ENCODE measurements around the gene TCFL5.

TCFL5 gene

DNA sequence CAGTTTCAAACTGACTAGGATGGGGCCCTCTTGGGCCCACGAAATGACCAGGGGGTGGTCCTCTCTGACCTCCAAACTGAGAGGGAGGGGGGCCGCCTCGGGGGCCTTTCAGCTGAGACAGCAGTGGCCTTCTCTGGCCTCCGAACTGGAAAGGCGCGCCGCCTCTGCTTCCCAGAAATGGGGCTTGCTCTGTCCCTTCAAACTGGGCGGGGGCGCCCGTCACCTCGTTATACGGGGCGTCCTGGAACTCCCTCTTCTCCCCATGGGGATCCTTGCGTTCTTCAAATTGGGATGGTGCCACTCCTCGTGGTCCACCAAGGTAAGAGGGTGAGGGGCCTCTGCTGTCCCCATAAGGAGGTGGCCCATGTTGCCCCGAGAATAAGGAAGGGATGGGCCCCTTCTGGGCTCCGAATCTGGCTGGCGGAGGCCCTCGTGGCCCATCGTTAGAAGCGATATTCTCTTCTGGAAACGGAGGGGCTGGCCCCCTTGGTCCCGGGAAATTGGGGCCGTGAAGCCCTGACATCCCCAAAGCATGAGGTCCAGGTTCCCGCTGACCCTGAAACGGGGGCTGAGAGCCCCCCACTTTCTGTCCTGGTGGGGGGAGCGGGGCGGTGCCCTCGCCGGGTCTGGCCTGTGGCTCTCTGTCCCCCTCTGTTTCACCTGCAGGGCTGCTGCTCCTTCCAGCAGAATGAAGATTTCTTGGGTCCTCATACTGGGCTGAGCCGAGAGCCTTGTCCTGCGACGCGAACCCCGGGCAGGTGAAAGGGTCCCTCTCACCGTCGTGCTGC is 18.7 kb upstream of the TCFL5 start:
- no peak for DNase-seq (ENCODE audit: low read depth)
- no peak overlapping the region for H3K4me3 ChIP-seq (ENCODE audit: low read depth, low read length)
- TF ChIP-seq, protein P1, sequence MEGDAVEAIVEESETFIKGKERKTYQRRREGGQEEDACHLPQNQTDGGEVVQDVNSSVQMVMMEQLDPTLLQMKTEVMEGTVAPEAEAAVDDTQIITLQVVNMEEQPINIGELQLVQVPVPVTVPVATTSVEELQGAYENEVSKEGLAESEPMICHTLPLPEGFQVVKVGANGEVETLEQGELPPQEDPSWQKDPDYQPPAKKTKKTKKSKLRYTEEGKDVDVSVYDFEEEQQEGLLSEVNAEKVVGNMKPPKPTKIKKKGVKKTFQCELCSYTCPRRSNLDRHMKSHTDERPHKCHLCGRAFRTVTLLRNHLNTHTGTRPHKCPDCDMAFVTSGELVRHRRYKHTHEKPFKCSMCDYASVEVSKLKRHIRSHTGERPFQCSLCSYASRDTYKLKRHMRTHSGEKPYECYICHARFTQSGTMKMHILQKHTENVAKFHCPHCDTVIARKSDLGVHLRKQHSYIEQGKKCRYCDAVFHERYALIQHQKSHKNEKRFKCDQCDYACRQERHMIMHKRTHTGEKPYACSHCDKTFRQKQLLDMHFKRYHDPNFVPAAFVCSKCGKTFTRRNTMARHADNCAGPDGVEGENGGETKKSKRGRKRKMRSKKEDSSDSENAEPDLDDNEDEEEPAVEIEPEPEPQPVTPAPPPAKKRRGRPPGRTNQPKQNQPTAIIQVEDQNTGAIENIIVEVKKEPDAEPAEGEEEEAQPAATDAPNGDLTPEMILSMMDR (IDR thresholded peaks at IDR 0.05; ENCODE audit: low read depth, low read length, missing control alignments) = no peak

DNA sequence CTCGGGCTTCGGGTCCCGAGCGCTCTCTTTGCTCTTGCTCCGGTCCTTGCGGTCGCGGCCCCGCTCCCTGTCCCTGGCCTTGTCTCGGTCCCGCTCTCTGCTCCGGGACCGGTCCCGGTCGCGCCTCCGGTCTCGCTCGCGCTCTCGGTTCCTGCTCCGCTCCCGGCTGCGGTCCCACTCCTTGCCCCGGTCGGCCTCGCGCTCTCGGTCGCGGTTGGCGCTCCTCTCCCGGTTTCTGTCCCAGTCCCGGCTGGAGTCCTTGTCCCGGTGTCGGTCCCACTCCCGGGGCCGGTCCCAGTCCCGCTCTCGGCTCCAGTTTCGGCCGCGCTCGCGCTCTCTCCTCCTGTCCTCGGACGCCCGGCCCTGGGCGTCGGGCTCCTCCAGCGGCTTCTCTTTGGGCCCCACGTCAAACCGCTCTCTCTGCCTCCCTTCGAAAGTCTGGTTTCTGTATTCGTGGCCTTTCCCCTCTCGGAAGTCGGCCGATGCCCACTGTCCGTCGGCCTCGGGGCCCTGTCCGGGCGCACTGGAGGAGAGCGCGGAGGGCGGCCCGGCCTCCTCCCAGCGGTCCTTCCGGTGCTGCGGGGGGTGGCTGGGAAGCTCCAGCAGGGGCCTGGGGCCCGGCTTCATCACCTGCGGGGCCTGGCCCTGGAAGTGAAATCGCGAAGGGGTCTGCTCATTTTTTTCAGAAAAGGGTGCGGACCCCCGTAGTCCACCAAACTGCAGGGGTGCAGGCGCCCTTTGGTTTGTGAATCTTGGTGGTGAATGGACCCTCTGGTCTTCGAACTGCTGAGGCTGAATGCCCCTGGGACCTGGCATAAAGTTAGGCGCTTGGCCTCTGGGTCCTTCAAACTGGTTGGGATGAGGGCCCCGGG is 17.9 kb upstream of the TCFL5 start:
- no peak for DNase-seq (ENCODE audit: low read depth)
- H3K4me3 ChIP-seq (ENCODE audit: low read depth, low read length) = no peak overlapping the region
- TF ChIP-seq, protein P1 (IDR thresholded peaks at IDR 0.05; ENCODE audit: low read depth, low read length, missing control alignments) = no peak

DNA sequence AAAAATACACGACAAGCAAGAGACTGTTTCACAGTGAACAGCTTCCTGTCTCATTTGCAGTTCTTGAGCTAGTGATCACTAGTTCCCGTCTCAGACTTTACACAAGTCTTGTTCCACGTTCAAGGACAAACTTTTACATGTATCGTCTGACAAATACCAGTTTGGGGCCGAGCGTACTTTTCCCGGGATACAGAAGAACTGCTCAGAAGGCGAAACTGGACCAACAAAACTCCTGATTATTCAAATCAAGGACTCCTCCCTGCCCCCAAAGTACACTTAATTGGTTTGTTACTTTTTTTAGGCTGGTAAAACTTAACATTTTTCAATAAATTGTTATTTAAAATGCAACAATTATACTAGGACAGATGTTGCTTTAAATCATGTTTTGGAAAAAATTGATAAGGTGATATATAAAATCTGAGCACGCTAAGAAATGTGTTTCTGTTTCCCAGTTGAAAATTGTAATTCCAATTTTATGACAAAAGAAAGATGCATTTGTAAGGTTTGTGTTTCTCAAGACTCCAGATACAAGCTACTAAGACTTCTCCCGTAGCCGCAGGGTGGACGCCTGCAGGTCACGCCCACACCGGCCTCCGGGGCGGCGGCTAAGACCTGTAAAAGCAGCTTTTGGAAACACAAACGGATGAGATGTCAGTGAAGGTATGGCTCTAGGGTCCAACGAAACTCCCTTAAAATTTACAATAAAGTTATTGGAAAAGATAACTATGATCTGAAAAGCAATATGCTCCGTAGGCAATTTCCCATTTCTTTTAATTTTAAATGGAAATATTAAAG is 16.8 kb upstream of the TCFL5 start:
- no peak for DNase-seq (ENCODE audit: low read depth)
- no peak overlapping the region for H3K4me3 ChIP-seq (ENCODE audit: low read depth, low read length)
- TF ChIP-seq, protein P1 (IDR thresholded peaks at IDR 0.05; ENCODE audit: low read depth, low read length, missing control alignments) = no peak

DNA sequence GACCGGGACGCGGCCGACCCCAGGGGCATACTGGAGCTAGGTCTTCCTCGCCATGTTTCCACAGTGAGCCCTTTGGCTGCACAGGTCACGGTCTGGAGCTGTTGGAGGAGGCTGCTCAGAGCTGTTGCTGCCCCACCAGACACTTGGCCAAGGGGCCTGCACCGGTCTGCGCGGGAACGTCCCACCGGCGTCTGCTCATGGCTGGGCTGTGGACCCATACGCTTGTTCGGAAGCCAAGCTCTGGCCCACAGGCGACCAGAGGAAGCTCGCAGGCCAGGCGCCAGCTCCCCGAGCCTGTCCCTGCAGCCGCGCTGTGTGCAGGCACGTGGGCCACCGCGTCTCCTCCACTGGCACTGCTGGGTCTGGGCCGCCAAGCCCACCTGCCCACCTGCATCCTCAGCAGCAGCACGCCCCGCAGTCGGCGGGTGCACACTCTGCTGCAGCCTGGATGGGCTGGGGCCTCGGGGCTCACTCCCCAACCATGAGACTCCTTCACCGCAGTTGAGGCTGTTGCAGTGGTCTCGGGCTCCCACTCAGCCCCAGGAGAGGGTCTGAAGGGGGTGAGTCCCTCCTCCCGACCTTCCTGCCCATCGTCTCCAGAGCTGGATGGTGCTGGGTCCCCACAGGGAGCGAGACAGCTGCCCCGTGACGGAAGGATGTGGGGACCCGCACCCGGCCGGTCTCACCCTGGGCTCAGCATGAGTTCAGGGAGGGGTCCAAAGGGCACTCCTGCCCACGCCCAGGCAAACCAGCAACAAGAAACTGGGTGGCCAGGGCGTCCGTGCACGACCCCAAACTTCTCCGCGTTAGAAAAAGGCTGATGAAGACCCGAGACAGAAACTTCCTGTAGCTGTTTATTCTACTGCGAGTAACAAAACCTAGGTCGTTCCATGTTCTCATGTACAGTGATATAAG is 15.5 kb upstream of the TCFL5 start:
- no peak for DNase-seq (ENCODE audit: low read depth)
- TF ChIP-seq, protein P1 (IDR thresholded peaks at IDR 0.05; ENCODE audit: low read depth, low read length, missing control alignments) = no peak
- H3K4me3 ChIP-seq (ENCODE audit: low read depth, low read length) = no peak overlapping the region

DNA sequence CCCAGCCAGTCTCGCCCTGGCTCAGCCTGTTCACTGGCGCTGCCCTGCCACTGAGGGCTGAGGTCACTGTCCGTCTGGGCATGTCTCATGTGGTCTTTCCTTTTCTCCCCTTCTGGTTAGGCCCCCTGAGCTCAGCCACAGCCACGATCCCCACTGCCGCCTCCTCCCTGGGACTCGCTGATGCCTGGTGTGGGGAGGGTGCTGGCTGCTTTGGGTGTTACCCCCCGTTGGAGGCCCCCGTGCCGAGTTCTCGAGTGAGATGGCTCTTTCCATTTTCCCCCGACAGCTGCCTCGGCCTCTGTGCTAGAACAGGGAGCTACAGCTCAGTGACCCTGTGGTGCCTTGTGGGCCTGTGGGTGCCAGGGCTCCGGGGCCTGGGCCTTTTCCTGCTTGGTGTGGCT is 14.9 kb upstream of the TCFL5 start:
- TF ChIP-seq, protein P1 (IDR thresholded peaks at IDR 0.05; ENCODE audit: low read depth, low read length, missing control alignments) = no peak
- H3K4me3 ChIP-seq (ENCODE audit: low read depth, low read length) = no peak overlapping the region
- DNase-seq (ENCODE audit: low read depth) = no peak
